Astrocyte of the spinal cord (primary cell): ENCODE results near the gene PMPCA.

ENCODE experiments used
- DNase-seq: peaks from one replicate; pipeline ENCODE4 v3.0.0; 2011; ENCODE audit warnings: low read depth, low spot score
- H3K4me3 ChIP-seq: 2 replicates; pipeline ENCODE4 v1.5.1; 2011; ENCODE audit warnings: low read depth, mild to moderate bottlenecking, low read length, moderate library complexity
- CTCF ChIP-seq: IDR thresholded peaks from 2 replicates; pipeline ENCODE4 v1.5.1; 2012; ENCODE audit warnings: low read depth, mild to moderate bottlenecking, low read length, inconsistent platforms
- in situ Hi-C: cut with HindIII; loops from 2 replicates; pipeline ENCODE4 v1.10.0; 2017; ENCODE audit warnings: low sequenced_read_pairs

PMPCA gene

GRCh38 chr9:136445799-136446198 is 35.3 kb downstream of the PMPCA start:
- in situ Hi-C loops = no loop called here
- H3K4me3 ChIP-seq = no peak overlapping the region
- TF ChIP-seq CTCF = no peak
- no peak for DNase-seq

GRCh38 chr9:136447173-136447778 is 36.8 kb downstream of the PMPCA start:
- no peak for DNase-seq
- in situ Hi-C loops = no loop called here
- TF ChIP-seq CTCF = no peak

GRCh38 chr9:136448655-136449054 is 38.2 kb downstream of the PMPCA start:
- no peak for TF ChIP-seq CTCF
- in situ Hi-C loops = no loop called here
- H3K4me3 ChIP-seq = no peak overlapping the region
- no peak for DNase-seq

More at GRCh38 chr9:136447173-136447778, 36.8 kb downstream of the PMPCA start:
- no peak overlapping the region for H3K4me3 ChIP-seq

- H3K4me3 ChIP-seq = no peak overlapping the region
- no peak for DNase-seq
- in situ Hi-C loops = no loop called here
- TF ChIP-seq CTCF = peak; percentile 3
These were observed 40.9 kb downstream of the PMPCA start for GRCh38 chr9:136451221-136451877.

GRCh38 chr9:136453326-136453725 is 42.9 kb downstream of the PMPCA start:
- no peak for TF ChIP-seq CTCF
- DNase-seq = no peak
- in situ Hi-C loops = no loop called here
- no peak overlapping the region for H3K4me3 ChIP-seq

GRCh38 chr9:136454026-136454796 is 43.8 kb downstream of the PMPCA start:
- TF ChIP-seq CTCF = no peak

More at GRCh38 chr9:136454026-136454796, 43.8 kb downstream of the PMPCA start:
- no peak overlapping the region for H3K4me3 ChIP-seq
- no peak for DNase-seq
- in situ Hi-C loops = no loop called here
